Astrocyte (in vitro differentiated cells and primary cell): Measurements from ENCODE around the gene MAP1LC3B. TPM values are rescaled to one million over a fixed set of nuclear protein-coding genes. Genes with fewer than 3 reads are reported as not detected.
A peak's percentile ranks its signal among the peaks of the same experiment; 100 is the strongest.

Experiments
- DNase-seq: peaks from one replicate; pipeline ENCODE4 v3.0.0-alpha.2; 2010; ENCODE audit warnings: low read depth
- FAIRE-seq: peaks from 2 replicates; lab custom pipeline; 2011; peaks lifted over from hg19 to GRCh38; lab: Jason Lieb, UNC
- H2AFZ ChIP-seq: 2 replicates; pipeline ENCODE4 v1.6.0; 2012; ENCODE audit warnings: low read depth, low read length, inconsistent platforms
- H3K27ac ChIP-seq: 2 replicates; pipeline ENCODE4 v1.5.1; 2011; ENCODE audit warnings: low read depth, low read length, inconsistent platforms
- H3K27me3 ChIP-seq: 2 replicates; pipeline ENCODE4 v1.6.0; 2011; ENCODE audit warnings: low read length, inconsistent platforms; ENCODE audit not compliant: insufficient read depth
- H3K36me3 ChIP-seq: 2 replicates; pipeline ENCODE4 v1.5.1; 2011; ENCODE audit warnings: low read length, inconsistent platforms; ENCODE audit not compliant: insufficient read depth
- H3K4me1 ChIP-seq: 2 replicates; pipeline ENCODE4 v1.5.1; 2011; ENCODE audit warnings: low read length, inconsistent platforms; ENCODE audit not compliant: insufficient read depth
- H3K4me2 ChIP-seq: 2 replicates; pipeline ENCODE4 v1.6.0; 2012; ENCODE audit warnings: low read length, inconsistent platforms
- H3K4me3 ChIP-seq: 2 replicates; pipeline ENCODE4 v1.5.1; 2011; ENCODE audit warnings: low read depth, mild to moderate bottlenecking, low read length, inconsistent platforms; ENCODE audit not compliant: insufficient read depth
- H3K79me2 ChIP-seq: 2 replicates; pipeline ENCODE4 v1.6.0; 2012; ENCODE audit warnings: mild to moderate bottlenecking, low read length, inconsistent platforms; ENCODE audit not compliant: insufficient read depth
- H3K9ac ChIP-seq: 2 replicates; pipeline ENCODE4 v1.6.0; 2012; ENCODE audit warnings: mild to moderate bottlenecking, low read length, inconsistent platforms
- H3K9me3 ChIP-seq: 2 replicates; pipeline ENCODE4 v1.5.1; 2012; ENCODE audit warnings: low read depth, mild to moderate bottlenecking, low read length, inconsistent platforms; ENCODE audit not compliant: insufficient read depth
- H4K20me1 ChIP-seq: 2 replicates; pipeline ENCODE4 v1.6.0; 2012; ENCODE audit warnings: low read length, inconsistent platforms; ENCODE audit not compliant: insufficient read depth
- H3K27ac Mint-ChIP-seq: one replicate; pipeline ENCODE4 v1.8.0; 2021; ENCODE audit warnings: mild to moderate bottlenecking, mixed read lengths; ENCODE audit not compliant: unreplicated experiment
- H3K27me3 Mint-ChIP-seq: one replicate; pipeline ENCODE4 v1.8.0; 2021; ENCODE audit warnings: low read depth, mixed read lengths; ENCODE audit not compliant: unreplicated experiment
- H3K36me3 Mint-ChIP-seq: one replicate; pipeline ENCODE4 v1.8.0; 2021; ENCODE audit warnings: low read depth, mixed read lengths; ENCODE audit not compliant: unreplicated experiment
- H3K4me1 Mint-ChIP-seq: one replicate; pipeline ENCODE4 v1.8.0; 2021; ENCODE audit warnings: low read depth, mixed read lengths; ENCODE audit not compliant: unreplicated experiment
- H3K4me3 Mint-ChIP-seq: one replicate; pipeline ENCODE4 v1.8.0; 2021; ENCODE audit warnings: mild to moderate bottlenecking, moderate library complexity, mixed read lengths; ENCODE audit not compliant: unreplicated experiment
- H3K9me3 Mint-ChIP-seq: one replicate; pipeline ENCODE4 v1.8.0; 2021; ENCODE audit warnings: mild to moderate bottlenecking, mixed read lengths; ENCODE audit not compliant: unreplicated experiment
- CTCF ChIP-seq: IDR thresholded peaks from 2 replicates; pipeline ENCODE4 v1.5.1; 2011; ENCODE audit warnings: low read depth, mild to moderate bottlenecking, inconsistent platforms, low read length, moderate library complexity; ENCODE audit not compliant: insufficient read depth
- EZH2 ChIP-seq: IDR thresholded peaks from 2 replicates; pipeline ENCODE4 v1.6.1; 2012; ENCODE audit warnings: mild to moderate bottlenecking, low read length, inconsistent platforms; ENCODE audit not compliant: insufficient read depth
- total RNA-seq: library from RNA; stranded (reverse); gene quantifications from 2 replicates; pipeline ENCODE4 v1.2.1, GENCODE V29; 2021

Gene MAP1LC3B
- total RNA-seq, 1 donor from 2014 or later: 221 TPM

DNA sequence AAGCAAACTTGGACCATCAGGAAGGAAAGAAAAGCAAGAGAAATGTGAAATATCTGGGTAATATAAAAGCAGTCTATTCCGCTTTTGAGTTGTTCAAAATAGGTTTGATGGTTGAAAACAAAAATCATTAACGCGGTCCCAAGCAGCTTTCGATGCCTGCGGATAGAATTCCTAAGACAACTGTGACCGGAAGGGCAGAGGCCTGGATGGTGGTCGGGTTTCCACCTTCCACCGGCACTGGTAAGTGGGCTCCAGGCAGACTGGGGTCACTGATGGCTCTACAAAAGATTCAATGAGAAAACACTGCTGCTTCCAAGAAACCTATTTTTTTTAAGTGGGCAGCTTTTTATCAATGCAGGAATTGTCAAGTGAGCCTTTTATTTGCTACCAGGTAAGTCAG, 50.9 kb downstream of the MAP1LC3B start:
- H3K36me3 Mint-ChIP-seq: peaks cover 17% of the 10 kb centered on the region

GRCh38 chr16:87443964-87444363, 51.8 kb downstream of the MAP1LC3B start:
- Mint-ChIP-seq H3K4me3 (no peak overlapping the region), H3K27ac (no peak overlapping the region), H3K36me3 (peaks cover 17% of the 10 kb centered on the region), H3K27me3 (no peaks in the 10 kb centered on the region), H3K4me1 (peaks cover under 1% of the 10 kb centered on the region), H3K9me3 (no peaks in the 10 kb centered on the region)
- no peak for DNase-seq
- Histone ChIP-seq H3K27me3 (no peaks in the 10 kb centered on the region), H3K4me1 (peaks cover 36% of the 10 kb centered on the region), H3K27ac (no peak overlapping the region), H2AFZ (no peak overlapping the region), H3K79me2 (peaks cover 20% of the 10 kb centered on the region), H3K9me3 (no peaks in the 10 kb centered on the region), H3K36me3 (peaks cover 6% of the 10 kb centered on the region), H3K4me3 (no peak overlapping the region), H3K9ac (no peak overlapping the region), H3K4me2 (no peak overlapping the region), H4K20me1 (peaks cover 26% of the 10 kb centered on the region)
- TF ChIP-seq CTCF: no peak
- no peak for TF ChIP-seq EZH2
- no peak for FAIRE-seq

More for the DNA sequence above, 50.9 kb downstream of the MAP1LC3B start:
- H3K4me1 ChIP-seq: peaks cover 30% of the 10 kb centered on the region
- no peak overlapping the region for H3K4me3 ChIP-seq
- no peak for DNase-seq
- H3K36me3 ChIP-seq: peaks cover 6% of the 10 kb centered on the region
- Mint-ChIP-seq H3K27me3 (no peaks in the 10 kb centered on the region), H3K9me3 (no peaks in the 10 kb centered on the region), H3K4me3 (no peak overlapping the region), H3K27ac (no peak overlapping the region), H3K4me1 (peaks cover 1% of the 10 kb centered on the region)
- H3K9me3 ChIP-seq: no peaks in the 10 kb centered on the region
- no peak overlapping the region for H3K4me2 ChIP-seq
- no peak overlapping the region for H2AFZ ChIP-seq
- H4K20me1 ChIP-seq: peaks cover 26% of the 10 kb centered on the region
- no peak for FAIRE-seq
- peak overlapping the region; percentile 8 for H3K9ac ChIP-seq
- no peak for TF ChIP-seq EZH2
- TF ChIP-seq CTCF: no peak
- peaks cover 26% of the 10 kb centered on the region for H3K79me2 ChIP-seq
- peak overlapping the region; percentile 50 for H3K27ac ChIP-seq
- H3K27me3 ChIP-seq: no peaks in the 10 kb centered on the region

DNA sequence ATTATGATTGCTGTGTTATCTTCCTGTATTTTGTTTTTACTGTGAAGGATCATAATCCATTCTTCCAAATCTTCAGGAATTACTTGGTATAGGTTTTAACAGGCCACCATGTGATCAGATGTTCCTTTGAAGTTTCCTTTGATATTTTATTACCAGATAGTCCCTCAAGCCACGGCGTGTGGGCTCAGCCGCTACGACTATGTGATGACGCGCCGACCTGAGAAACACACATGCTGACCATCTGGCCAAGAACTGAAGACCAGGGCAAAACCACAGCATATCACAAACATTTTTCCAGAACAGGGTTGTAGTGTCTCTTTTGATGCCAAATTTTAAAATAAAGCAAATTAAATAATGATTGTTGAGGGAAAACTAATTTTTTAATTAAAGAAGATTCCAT, 53.4 kb downstream of the MAP1LC3B start:
- no peaks in the 10 kb centered on the region for H3K27me3 Mint-ChIP-seq
- peaks cover 19% of the 10 kb centered on the region for H4K20me1 ChIP-seq
- no peak overlapping the region for H2AFZ ChIP-seq
- DNase-seq: peak; percentile 76
- no peak overlapping the region for H3K27ac Mint-ChIP-seq
- H3K27me3 ChIP-seq: no peaks in the 10 kb centered on the region
- no peak overlapping the region for H3K27ac ChIP-seq
- FAIRE-seq: no peak
- H3K79me2 ChIP-seq: peaks cover 17% of the 10 kb centered on the region
- no peak overlapping the region for H3K4me2 ChIP-seq
- peaks cover 32% of the 10 kb centered on the region for H3K4me1 ChIP-seq
- no peak overlapping the region for H3K4me3 Mint-ChIP-seq
- H3K4me3 ChIP-seq: no peak overlapping the region
- no peaks in the 10 kb centered on the region for H3K9me3 ChIP-seq
- H3K9me3 Mint-ChIP-seq: no peaks in the 10 kb centered on the region
- H3K9ac ChIP-seq: no peak overlapping the region
- peaks cover 6% of the 10 kb centered on the region for H3K36me3 ChIP-seq
- peaks cover 22% of the 10 kb centered on the region for H3K36me3 Mint-ChIP-seq
- no peaks in the 10 kb centered on the region for H3K4me1 Mint-ChIP-seq
- no peak for TF ChIP-seq CTCF
